D341Med (cell line): ENCODE data around the gene CENPP.

Source experiments
- DNase-seq: peaks from one replicate; pipeline ENCODE4 v3.0.0; 2012; ENCODE audit warnings: low spot score

The CENPP gene

GRCh38 chr9:92598382-92598781 is 272.6 kb downstream of the CENPP start:
- no peak for DNase-seq

GRCh38 chr9:92599938-92600461 is 274.2 kb downstream of the CENPP start:
- no peak for DNase-seq

GRCh38 chr9:92600462-92601261 is 274.9 kb downstream of the CENPP start:
- no peak for DNase-seq

GRCh38 chr9:92601451-92601850 is 275.7 kb downstream of the CENPP start:
- no peak for DNase-seq

- DNase-seq, result no peak
Observed at GRCh38 chr9:92602413-92602812, 276.7 kb downstream of the CENPP start.

GRCh38 chr9:92603100-92603499 is 277.3 kb downstream of the CENPP start:
- no peak for DNase-seq

GRCh38 chr9:92603990-92604389 is 278.2 kb downstream of the CENPP start:
- no peak for DNase-seq

- DNase-seq, result no peak
Observed at GRCh38 chr9:92605224-92605623, 279.5 kb downstream of the CENPP start.

GRCh38 chr9:92607088-92607487 is 281.3 kb downstream of the CENPP start:
- DNase-seq, result no peak

- no peak for DNase-seq
Observed at GRCh38 chr9:92607773-92608172, 282.0 kb downstream of the CENPP start.

- DNase-seq, result no peak
Observed at GRCh38 chr9:92608241-92608908, 282.6 kb downstream of the CENPP start.

- no peak for DNase-seq
Observed at GRCh38 chr9:92608909-92609445, 283.2 kb downstream of the CENPP start.

GRCh38 chr9:92610470-92611420 is 285.0 kb downstream of the CENPP start:
- DNase-seq, result no peak

GRCh38 chr9:92611621-92612285 is 286.0 kb downstream of the CENPP start:
- no peak for DNase-seq

- no peak for DNase-seq
Observed at GRCh38 chr9:92612292-92612691, 286.5 kb downstream of the CENPP start.

GRCh38 chr9:92612816-92613215 is 287.1 kb downstream of the CENPP start:
- DNase-seq, result no peak

- DNase-seq, result no peak
Observed at GRCh38 chr9:92613268-92614122, 287.7 kb downstream of the CENPP start.

GRCh38 chr9:92614123-92614510 is 288.4 kb downstream of the CENPP start:
- no peak for DNase-seq

- no peak for DNase-seq
Observed at GRCh38 chr9:92614763-92615461, 289.2 kb downstream of the CENPP start.

GRCh38 chr9:92615790-92616189 is 290.0 kb downstream of the CENPP start:
- no peak for DNase-seq
